Esophagus muscularis mucosa (tissue), 3 donors: Measurements from ENCODE around the gene CDH15.

Experiments
- CTCF ChIP-seq, 3 experiments: fragments of 200-600 bp in 2 of 3; fragments of 450-650 bp in 1 of 3; sonication (generic) in 2 of 3; IDR thresholded peaks; one replicate each; pipeline ENCODE4 v1.5.1; 2017 to 2019; ENCODE audit warnings: antibody characterized with exemption in 3 of 3, mild to moderate bottlenecking in 2 of 3, moderate library complexity in 1 of 3
- POLR2A ChIP-seq: fragments of 450-650 bp; IDR thresholded peaks from one replicate; pipeline ENCODE4 v1.6.1; 2017; ENCODE audit warnings: antibody characterized with exemption, moderate library complexity, mild to moderate bottlenecking, low read depth
- POLR2AphosphoS5 ChIP-seq, 2 donors: sonication (generic); formaldehyde crosslinking; IDR thresholded peaks; one replicate each; pipeline ENCODE4 v1.6.1; 2017; ENCODE audit warnings: antibody characterized with exemption in 2 of 2

DNA sequence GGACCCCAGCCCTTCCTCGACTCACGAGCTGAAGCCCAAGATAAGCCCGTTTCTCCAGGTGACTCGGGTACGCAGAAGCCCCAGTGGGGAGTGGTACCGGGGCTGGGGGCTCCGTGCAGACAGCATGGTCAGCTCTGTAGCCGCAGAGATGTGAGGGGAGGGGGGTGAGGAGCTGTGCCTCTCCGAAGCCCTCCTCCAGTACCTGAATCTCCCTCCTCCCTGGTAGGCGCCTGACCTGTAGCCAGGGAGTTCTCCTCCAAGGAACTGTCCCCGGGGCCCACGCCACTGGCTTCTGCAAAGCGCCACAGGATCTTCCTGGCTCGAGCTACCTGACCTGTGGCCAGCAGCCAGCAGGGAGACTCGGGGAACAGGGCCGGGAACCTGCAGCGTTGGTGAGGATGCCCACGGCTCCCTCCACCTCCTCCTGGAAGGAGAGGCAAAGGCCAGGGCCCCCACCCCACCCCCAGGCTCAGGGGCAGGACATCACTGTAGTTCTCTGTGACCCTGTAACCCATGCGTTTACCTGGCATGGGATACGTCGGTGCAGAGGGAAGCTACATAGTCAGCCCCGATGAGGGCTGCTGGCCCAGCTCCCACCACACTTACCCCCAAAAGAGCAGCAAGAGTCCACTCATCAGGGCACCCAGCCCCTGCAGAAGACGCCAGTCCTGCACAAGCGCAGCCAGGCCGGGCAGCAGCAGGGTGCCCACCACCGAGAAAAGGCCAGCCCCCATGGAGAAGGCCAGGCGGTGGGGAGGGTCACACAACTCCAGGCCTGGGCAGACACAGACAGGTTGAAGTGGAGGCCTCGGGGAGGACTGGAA lies 27.1 kb downstream of the CDH15 start:
- TF ChIP-seq POLR2A (no peak), POLR2AphosphoS5 (IDR thresholded peaks at IDR 0.05) (no peak), CTCF (IDR thresholded peaks at IDR 0.05) (no peak)
